Measurements from ENCODE around the gene FAT2.
"Not testable (repeated sequence)": the region's sequence is repeated elsewhere in the genome, so short reads cannot be mapped to it uniquely, and the experiment has no call there.

FAT2 gene

GRCh38 chr5:151587796-151588555 is 3.2 kb downstream of the FAT2 start:
- Histone ChIP-seq H3K4me1 (ENCODE audit: control insufficient read depth, insufficient read depth, low read length) (no peaks in the 10 kb centered on the region), H3K9me3 (ENCODE audit: control insufficient read depth, low read length) (no peaks in the 10 kb centered on the region), H3K9ac (ENCODE audit: low read length) (no peak overlapping the region), H3K36me3 (ENCODE audit: control insufficient read depth, insufficient read depth, low read length) (no peaks in the 10 kb centered on the region), H3K27me3 (ENCODE audit: control insufficient read depth, insufficient read depth, low read length) (no peaks in the 10 kb centered on the region), H3K4me3 (ENCODE audit: low read length) (no peak overlapping the region)

- no peaks in the 10 kb centered on the region for H3K36me3 ChIP-seq (ENCODE audit: control insufficient read depth, insufficient read depth, low read length)
- no peaks in the 10 kb centered on the region for H3K9me3 ChIP-seq (ENCODE audit: control insufficient read depth, low read length)
- H3K27me3 ChIP-seq (ENCODE audit: control insufficient read depth, insufficient read depth, low read length), result no peaks in the 10 kb centered on the region
- no peak overlapping the region for H3K9ac ChIP-seq (ENCODE audit: low read length)
- no peaks in the 10 kb centered on the region for H3K4me1 ChIP-seq (ENCODE audit: control insufficient read depth, insufficient read depth, low read length)
- no peak overlapping the region for H3K4me3 ChIP-seq (ENCODE audit: low read length)
These were observed 5.2 kb downstream of the FAT2 start for GRCh38 chr5:151585970-151586369.

DNA sequence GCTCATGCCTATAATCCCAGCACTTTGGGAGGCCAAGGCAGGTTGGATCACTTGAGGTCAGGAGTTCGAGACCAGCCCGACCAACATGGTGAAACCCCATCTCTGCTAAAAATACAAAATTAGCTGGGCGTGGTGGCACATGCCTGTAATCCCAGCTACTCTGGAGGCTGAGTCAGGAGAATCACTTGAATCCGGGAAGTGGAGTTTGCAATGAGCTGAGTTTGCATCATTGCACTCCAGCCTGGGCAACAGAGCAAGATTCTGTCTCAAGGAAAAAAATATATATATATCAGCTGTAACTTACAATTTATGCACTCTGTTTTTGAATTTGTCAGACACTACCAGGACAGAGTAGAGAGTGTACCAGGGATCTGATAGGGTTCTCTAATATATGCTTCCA is 5.8 kb downstream of the FAT2 start:
- not testable (repeated sequence) for H3K4me1 ChIP-seq (ENCODE audit: control insufficient read depth, insufficient read depth, low read length); H3K9ac ChIP-seq (ENCODE audit: low read length); H3K27me3 ChIP-seq (ENCODE audit: control insufficient read depth, insufficient read depth, low read length); H3K9me3 ChIP-seq (ENCODE audit: control insufficient read depth, low read length); H3K4me3 ChIP-seq (ENCODE audit: low read length); H3K36me3 ChIP-seq (ENCODE audit: control insufficient read depth, insufficient read depth, low read length)

- no peaks in the 10 kb centered on the region for H3K4me1 ChIP-seq (ENCODE audit: control insufficient read depth, insufficient read depth, low read length)
- H3K36me3 ChIP-seq (ENCODE audit: control insufficient read depth, insufficient read depth, low read length), result no peaks in the 10 kb centered on the region
- H3K27me3 ChIP-seq (ENCODE audit: control insufficient read depth, insufficient read depth, low read length), result no peaks in the 10 kb centered on the region
- H3K4me3 ChIP-seq (ENCODE audit: low read length), result no peak overlapping the region
- H3K9me3 ChIP-seq (ENCODE audit: control insufficient read depth, low read length), result no peaks in the 10 kb centered on the region
- no peak overlapping the region for H3K9ac ChIP-seq (ENCODE audit: low read length)
These were observed 6.8 kb downstream of the FAT2 start for GRCh38 chr5:151584057-151584937.

DNA sequence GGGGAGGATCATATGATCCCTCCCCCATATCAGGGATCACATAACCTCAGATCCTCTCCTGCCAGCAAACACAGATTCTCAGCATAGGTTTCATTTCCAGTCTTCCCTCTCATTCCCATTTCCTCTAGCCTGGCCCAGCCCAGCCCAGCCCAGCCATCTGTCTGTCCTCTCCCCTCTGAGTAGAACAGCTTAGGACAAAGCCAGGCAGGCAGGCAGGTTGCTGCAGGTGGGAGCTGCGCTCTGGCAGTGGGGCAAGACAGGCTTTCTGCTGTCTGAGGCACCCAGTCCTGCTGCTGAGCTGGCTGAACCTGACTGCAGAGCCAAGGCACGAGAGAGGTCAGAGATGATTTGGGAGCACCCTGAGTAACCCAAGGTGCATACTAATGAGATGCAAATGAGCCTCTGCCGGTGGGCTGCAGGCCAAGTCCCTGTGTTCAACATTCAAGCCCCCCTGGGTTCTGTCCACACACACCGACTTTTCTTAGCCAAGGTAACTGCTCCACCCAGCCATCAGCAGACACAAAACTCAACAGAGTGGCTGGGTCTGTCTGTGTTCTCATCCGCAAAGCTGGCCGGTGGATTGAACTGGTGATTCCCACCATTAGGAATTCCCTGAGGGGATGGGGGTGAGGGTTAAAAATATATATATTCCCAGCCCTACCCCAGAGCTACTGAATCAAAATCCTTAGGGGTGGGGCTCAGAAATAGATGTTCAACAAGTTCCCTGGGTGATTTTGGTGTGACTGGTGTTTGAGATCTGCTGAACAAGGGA is 9.1 kb downstream of the FAT2 start:
- H3K4me1 ChIP-seq (ENCODE audit: control insufficient read depth, insufficient read depth, low read length), result no peaks in the 10 kb centered on the region
- H3K9ac ChIP-seq (ENCODE audit: low read length), result no peak overlapping the region
- no peaks in the 10 kb centered on the region for H3K36me3 ChIP-seq (ENCODE audit: control insufficient read depth, insufficient read depth, low read length)
- no peak overlapping the region for H3K4me3 ChIP-seq (ENCODE audit: low read length)
- H3K9me3 ChIP-seq (ENCODE audit: control insufficient read depth, low read length), result no peaks in the 10 kb centered on the region
- H3K27me3 ChIP-seq (ENCODE audit: control insufficient read depth, insufficient read depth, low read length), result no peaks in the 10 kb centered on the region

- H3K9me3 ChIP-seq (ENCODE audit: control insufficient read depth, low read length), result no peaks in the 10 kb centered on the region
- no peak overlapping the region for H3K4me3 ChIP-seq (ENCODE audit: low read length)
- no peaks in the 10 kb centered on the region for H3K4me1 ChIP-seq (ENCODE audit: control insufficient read depth, insufficient read depth, low read length)
- no peak overlapping the region for H3K9ac ChIP-seq (ENCODE audit: low read length)
- H3K27me3 ChIP-seq (ENCODE audit: control insufficient read depth, insufficient read depth, low read length), result no peaks in the 10 kb centered on the region
- H3K36me3 ChIP-seq (ENCODE audit: control insufficient read depth, insufficient read depth, low read length), result no peaks in the 10 kb centered on the region
These were observed 9.8 kb downstream of the FAT2 start for GRCh38 chr5:151581347-151581746.

DNA sequence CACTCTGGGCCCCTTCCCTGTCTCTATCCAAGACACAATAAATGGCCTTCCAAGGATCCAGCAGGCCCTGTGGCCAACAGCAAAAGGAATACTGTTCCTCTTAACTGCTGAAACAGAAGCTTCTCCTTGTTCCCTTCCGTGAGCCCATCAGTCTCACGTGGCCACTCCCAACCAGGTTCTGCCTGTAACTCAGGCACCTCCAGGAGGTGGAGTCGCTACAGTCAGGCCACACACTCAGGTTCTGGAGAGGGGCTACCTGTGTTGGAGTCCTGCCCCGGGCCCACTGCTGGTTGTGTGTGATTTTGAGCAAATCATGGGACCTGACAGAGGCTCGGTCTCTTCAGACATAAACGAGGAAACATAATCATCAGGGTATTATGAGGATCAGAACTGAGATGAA is 10.3 kb downstream of the FAT2 start:
- H3K4me1 ChIP-seq (ENCODE audit: control insufficient read depth, insufficient read depth, low read length), result no peaks in the 10 kb centered on the region
- H3K9me3 ChIP-seq (ENCODE audit: control insufficient read depth, low read length), result no peaks in the 10 kb centered on the region
- no peak overlapping the region for H3K4me3 ChIP-seq (ENCODE audit: low read length)
- H3K9ac ChIP-seq (ENCODE audit: low read length), result no peak overlapping the region
- H3K36me3 ChIP-seq (ENCODE audit: control insufficient read depth, insufficient read depth, low read length), result no peaks in the 10 kb centered on the region
- no peaks in the 10 kb centered on the region for H3K27me3 ChIP-seq (ENCODE audit: control insufficient read depth, insufficient read depth, low read length)

GRCh38 chr5:151580239-151580638 is 10.9 kb downstream of the FAT2 start:
- H3K4me3 ChIP-seq (ENCODE audit: low read length), result no peak overlapping the region
- no peak overlapping the region for H3K9ac ChIP-seq (ENCODE audit: low read length)

DNA sequence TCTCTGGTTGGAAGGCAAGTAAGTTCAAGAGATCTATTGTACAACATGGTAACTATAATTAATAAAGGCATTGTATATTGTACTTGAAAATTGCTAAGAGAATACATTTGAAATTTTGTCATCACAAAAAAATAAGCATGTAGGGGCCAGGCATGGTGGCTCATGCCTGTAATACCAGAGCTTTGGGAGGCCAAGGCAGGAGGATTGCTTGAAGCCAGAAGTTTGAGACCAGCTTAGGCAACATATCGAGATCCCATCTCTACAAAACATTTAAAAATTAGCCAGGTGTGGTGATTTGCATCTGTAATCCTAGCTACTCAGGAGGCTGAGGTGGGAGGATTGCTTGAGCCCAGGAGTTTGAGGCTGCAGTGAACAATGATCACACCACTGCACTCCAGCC is 12.0 kb downstream of the FAT2 start:
- not testable (repeated sequence) for H3K9me3 ChIP-seq (ENCODE audit: control insufficient read depth, low read length); H3K4me1 ChIP-seq (ENCODE audit: control insufficient read depth, insufficient read depth, low read length); H3K27me3 ChIP-seq (ENCODE audit: control insufficient read depth, insufficient read depth, low read length); H3K9ac ChIP-seq (ENCODE audit: low read length); H3K36me3 ChIP-seq (ENCODE audit: control insufficient read depth, insufficient read depth, low read length); H3K4me3 ChIP-seq (ENCODE audit: low read length)

More at GRCh38 chr5:151580239-151580638, 10.9 kb downstream of the FAT2 start:
- Histone ChIP-seq H3K36me3 (ENCODE audit: control insufficient read depth, insufficient read depth, low read length) (no peaks in the 10 kb centered on the region), H3K27me3 (ENCODE audit: control insufficient read depth, insufficient read depth, low read length) (no peaks in the 10 kb centered on the region), H3K9me3 (ENCODE audit: control insufficient read depth, low read length) (no peaks in the 10 kb centered on the region), H3K4me1 (ENCODE audit: control insufficient read depth, insufficient read depth, low read length) (no peaks in the 10 kb centered on the region)

DNA sequence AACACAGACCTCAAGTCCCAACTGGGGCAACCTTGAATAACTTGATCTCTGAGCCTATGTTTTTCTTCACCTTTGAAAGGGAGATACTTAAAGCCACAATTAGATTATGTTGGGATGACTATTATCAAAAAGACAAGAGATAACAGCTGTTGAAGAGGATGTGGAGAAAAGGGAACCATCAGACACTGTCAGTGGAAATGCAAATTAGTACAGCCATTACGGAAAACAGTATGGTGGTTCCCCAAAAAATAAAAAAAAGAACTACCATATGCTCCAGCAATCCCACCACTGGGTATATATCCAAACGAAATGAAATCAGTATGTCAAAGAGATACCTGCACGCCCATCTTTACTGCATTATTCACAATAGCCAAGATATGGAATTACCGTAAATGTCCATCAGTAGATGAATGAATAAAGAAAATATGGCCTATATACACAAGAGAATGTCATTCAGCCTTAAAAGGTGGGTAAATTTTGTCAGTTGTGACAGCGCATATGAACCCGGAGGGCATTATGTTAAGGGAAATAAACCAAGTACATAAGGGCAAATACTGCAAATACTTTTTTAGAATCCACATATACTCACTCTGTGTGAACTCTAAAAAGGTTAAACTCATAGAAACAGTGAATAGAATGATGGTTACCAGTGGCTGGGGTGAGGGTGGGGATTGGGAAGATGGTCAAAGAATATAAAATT is 12.7 kb downstream of the FAT2 start:
- Histone ChIP-seq H3K36me3 (ENCODE audit: control insufficient read depth, insufficient read depth, low read length) (no peaks in the 10 kb centered on the region), H3K4me1 (ENCODE audit: control insufficient read depth, insufficient read depth, low read length) (no peaks in the 10 kb centered on the region), H3K27me3 (ENCODE audit: control insufficient read depth, insufficient read depth, low read length) (no peaks in the 10 kb centered on the region)

GRCh38 chr5:151577566-151577965 is 13.6 kb downstream of the FAT2 start:
- Histone ChIP-seq H3K4me1 (ENCODE audit: control insufficient read depth, insufficient read depth, low read length) (no peaks in the 10 kb centered on the region), H3K27me3 (ENCODE audit: control insufficient read depth, insufficient read depth, low read length) (no peaks in the 10 kb centered on the region), H3K36me3 (ENCODE audit: control insufficient read depth, insufficient read depth, low read length) (no peaks in the 10 kb centered on the region), H3K9me3 (ENCODE audit: control insufficient read depth, low read length) (no peaks in the 10 kb centered on the region), H3K4me3 (ENCODE audit: low read length) (no peak overlapping the region), H3K9ac (ENCODE audit: low read length) (no peak overlapping the region)

More for the DNA sequence above, 12.7 kb downstream of the FAT2 start:
- no peaks in the 10 kb centered on the region for H3K9me3 ChIP-seq (ENCODE audit: control insufficient read depth, low read length)
- H3K4me3 ChIP-seq (ENCODE audit: low read length), result no peak overlapping the region
- H3K9ac ChIP-seq (ENCODE audit: low read length), result no peak overlapping the region

Measured in mucosa of stomach (tissue), 1 donor.